ENCODE results near the gene SPIN1.

DNA sequence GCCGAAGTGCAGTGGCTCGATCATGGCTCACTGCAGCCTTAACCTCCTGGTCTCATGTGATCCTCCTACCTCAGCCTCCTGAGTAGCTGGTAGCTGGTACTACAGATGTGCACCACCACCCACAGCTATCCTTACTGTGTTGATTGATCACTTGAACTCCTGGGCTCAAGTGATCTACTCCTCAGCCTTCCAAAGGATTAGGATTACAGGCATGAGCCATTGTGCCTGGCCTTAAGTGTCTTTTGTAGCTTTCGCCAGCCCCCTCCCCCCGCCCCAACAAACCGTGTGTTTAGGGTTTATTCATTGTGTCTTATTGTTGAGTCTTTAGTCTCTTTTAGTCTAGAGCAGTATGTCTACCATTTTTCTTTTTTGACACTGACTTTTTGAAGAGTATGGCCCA is 33.1 kb downstream of the SPIN1 start:
- TF ChIP-seq, protein P1, sequence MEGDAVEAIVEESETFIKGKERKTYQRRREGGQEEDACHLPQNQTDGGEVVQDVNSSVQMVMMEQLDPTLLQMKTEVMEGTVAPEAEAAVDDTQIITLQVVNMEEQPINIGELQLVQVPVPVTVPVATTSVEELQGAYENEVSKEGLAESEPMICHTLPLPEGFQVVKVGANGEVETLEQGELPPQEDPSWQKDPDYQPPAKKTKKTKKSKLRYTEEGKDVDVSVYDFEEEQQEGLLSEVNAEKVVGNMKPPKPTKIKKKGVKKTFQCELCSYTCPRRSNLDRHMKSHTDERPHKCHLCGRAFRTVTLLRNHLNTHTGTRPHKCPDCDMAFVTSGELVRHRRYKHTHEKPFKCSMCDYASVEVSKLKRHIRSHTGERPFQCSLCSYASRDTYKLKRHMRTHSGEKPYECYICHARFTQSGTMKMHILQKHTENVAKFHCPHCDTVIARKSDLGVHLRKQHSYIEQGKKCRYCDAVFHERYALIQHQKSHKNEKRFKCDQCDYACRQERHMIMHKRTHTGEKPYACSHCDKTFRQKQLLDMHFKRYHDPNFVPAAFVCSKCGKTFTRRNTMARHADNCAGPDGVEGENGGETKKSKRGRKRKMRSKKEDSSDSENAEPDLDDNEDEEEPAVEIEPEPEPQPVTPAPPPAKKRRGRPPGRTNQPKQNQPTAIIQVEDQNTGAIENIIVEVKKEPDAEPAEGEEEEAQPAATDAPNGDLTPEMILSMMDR (IDR thresholded peaks at IDR 0.05 in 4 of 5, conservative IDR thresholded peaks at IDR 0.05 in 1 of 5), result no peak
- no peak for TF ChIP-seq POLR2A (IDR thresholded peaks at IDR 0.05)

All from gastrocnemius medialis (tissue), 4 donors.